Stimulated activated memory B cell treated with anti-CD40 and anti-IgM and Interleukin-4, amounts not matched to agents 10 μg/mL and 1 μg/mL and 100 μg/mL, for 72 hours (primary cell): Measurements from ENCODE around the gene OSM.

Source experiments
- ATAC-seq: fragments of 150-1000 bp; cut with Tn5 transposase; 2 replicates; pipeline ENCODE4 v1.10.0; 2021
- H3K27ac Mint-ChIP-seq: one replicate; pipeline ENCODE4 v1.8.0; 2022; ENCODE audit warnings: mild to moderate bottlenecking, mixed read lengths
- H3K27me3 Mint-ChIP-seq: one replicate; pipeline ENCODE4 v1.8.0; 2022; ENCODE audit warnings: mixed read lengths
- H3K36me3 Mint-ChIP-seq: one replicate; pipeline ENCODE4 v1.8.0; 2022; ENCODE audit warnings: mixed read lengths
- H3K4me1 Mint-ChIP-seq: one replicate; pipeline ENCODE4 v1.8.0; 2022; ENCODE audit warnings: mixed read lengths
- H3K4me3 Mint-ChIP-seq: one replicate; pipeline ENCODE4 v1.8.0; 2022; ENCODE audit warnings: mild to moderate bottlenecking, moderate library complexity, mixed read lengths
- H3K9me3 Mint-ChIP-seq: one replicate; pipeline ENCODE4 v1.8.0; 2022; ENCODE audit warnings: mixed read lengths

OSM gene

GRCh38 chr22:30291058-30291892, 24.6 kb upstream of the OSM start:
- Mint-ChIP-seq H3K4me3 (no peak overlapping the region), H3K4me1 (peaks cover 40% of the 10 kb centered on the region)

DNA sequence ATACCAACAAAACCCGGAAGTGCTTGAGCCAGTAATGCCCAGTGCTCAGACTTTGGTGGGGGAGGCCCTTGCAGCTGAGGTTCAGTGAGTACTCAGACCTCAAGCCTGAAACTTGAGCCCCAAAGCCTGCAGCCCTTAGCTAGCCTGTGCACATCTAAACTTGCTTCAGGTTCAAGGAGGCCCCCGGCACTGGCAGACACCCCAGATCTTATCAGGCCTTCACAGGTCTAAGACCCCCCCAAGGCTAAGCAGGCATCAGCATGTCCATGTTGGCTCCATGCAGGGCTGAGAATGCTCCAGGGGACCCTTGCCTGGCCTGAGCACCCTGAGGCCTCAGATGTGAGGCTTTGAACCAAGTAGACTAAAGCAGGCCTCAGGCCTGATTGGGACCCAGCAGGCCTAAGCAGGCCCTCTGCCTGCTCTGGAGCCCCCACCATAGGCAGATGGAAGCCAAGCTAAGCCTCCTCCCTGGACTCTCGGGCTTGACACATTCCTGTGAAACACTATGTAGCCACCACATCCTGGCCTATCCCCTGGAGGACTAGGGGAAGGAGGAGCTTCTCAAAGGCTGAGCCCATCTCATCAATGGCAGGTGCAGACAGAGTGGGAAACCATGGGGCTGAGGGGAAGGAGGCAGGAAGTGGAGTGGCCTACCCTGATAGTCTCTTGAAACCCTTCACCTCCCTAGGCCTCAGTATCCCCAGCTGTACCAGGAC, 23.8 kb upstream of the OSM start:
- Mint-ChIP-seq H3K27me3 (no peaks in the 10 kb centered on the region), H3K4me1 (peaks cover 40% of the 10 kb centered on the region), H3K27ac (peak overlapping the region; percentile 81), H3K9me3 (no peaks in the 10 kb centered on the region), H3K4me3 (peak overlapping the region; percentile 84), H3K36me3 (peaks cover 27% of the 10 kb centered on the region)
- ATAC-seq, result no peak

More at GRCh38 chr22:30291058-30291892, 24.6 kb upstream of the OSM start:
- no peak for ATAC-seq
- Mint-ChIP-seq H3K27me3 (no peaks in the 10 kb centered on the region), H3K36me3 (peaks cover 33% of the 10 kb centered on the region), H3K27ac (peak overlapping the region; percentile 81), H3K9me3 (no peaks in the 10 kb centered on the region)

- Mint-ChIP-seq H3K36me3 (peaks cover 30% of the 10 kb centered on the region), H3K4me1 (peaks cover 40% of the 10 kb centered on the region), H3K27me3 (no peaks in the 10 kb centered on the region), H3K27ac (peak overlapping the region; percentile 81), H3K9me3 (no peaks in the 10 kb centered on the region), H3K4me3 (peak overlapping the region; percentile 84)
- ATAC-seq, result peak; percentile 65
These were observed 23.3 kb upstream of the OSM start for GRCh38 chr22:30289980-30290313.

- Mint-ChIP-seq H3K4me3 (peak within 1 kb of the TSS; percentile 84), H3K27ac (peak within 1 kb of the TSS; percentile 81), H3K27me3 (no peaks in the 10 kb centered on the region), H3K9me3 (no peaks in the 10 kb centered on the region), H3K36me3 (peaks cover 30% of the 10 kb centered on the region), H3K4me1 (peaks cover 40% of the 10 kb centered on the region)
- peak; percentile 91 for ATAC-seq
These were observed 22.7 kb upstream of the OSM start, which contains the start of gene CASTOR1 for GRCh38 chr22:30289141-30289979. Gene CASTOR1 (minus strand): TSS chr22:30289505. CDS start chr22:30289497, 8 bp downstream.

GRCh38 chr22:30288419-30289140, 21.9 kb upstream of the OSM start:
- Mint-ChIP-seq H3K36me3 (peaks cover 24% of the 10 kb centered on the region), H3K27ac (peak overlapping the region; percentile 81), H3K4me1 (peaks cover 40% of the 10 kb centered on the region)

DNA sequence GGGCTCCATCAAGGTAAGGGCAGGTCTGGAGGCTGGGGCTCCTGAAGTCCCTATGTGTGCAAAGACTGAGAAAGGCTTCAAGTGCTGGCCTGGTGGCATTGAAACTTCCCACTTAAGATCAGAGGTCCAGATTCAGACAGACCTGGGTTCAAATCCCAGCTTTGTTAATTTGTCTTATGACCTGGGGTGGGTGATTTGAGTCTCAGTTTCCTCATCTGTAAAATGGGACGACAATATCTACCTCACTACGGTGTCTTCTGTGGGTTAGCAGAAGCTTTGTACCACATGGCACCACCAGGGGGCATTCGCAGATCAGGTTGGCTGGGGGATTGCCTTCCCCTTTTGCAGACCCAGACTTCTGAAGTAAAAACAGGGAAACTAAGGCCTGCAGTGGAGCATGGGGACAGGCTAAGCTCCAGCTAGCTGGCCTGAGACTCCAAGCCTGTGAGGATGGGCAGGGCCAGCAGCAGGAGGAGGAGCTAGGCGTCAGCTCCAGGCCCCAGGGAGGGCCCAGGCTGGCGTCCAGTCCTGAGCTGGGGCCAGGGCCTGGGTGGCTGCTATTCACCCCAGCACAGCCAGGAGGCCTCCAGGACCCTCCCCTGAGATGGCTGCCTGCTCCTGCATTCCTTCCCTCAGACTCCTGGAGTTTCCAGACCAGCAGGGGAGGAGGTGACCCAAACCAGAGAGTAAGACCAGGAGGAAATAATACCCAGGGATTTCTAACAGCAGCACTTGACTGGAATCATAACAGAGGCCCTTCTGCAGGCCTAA, 21.2 kb upstream of the OSM start:
- Mint-ChIP-seq H3K36me3 (peaks cover 17% of the 10 kb centered on the region), H3K27ac (peak overlapping the region; percentile 81), H3K4me1 (peaks cover 40% of the 10 kb centered on the region), H3K9me3 (no peaks in the 10 kb centered on the region), H3K27me3 (no peaks in the 10 kb centered on the region), H3K4me3 (peak overlapping the region; percentile 84)
- ATAC-seq, result peak; percentile 44

More at GRCh38 chr22:30288419-30289140, 21.9 kb upstream of the OSM start:
- no peak for ATAC-seq
- H3K27me3 Mint-ChIP-seq, result no peaks in the 10 kb centered on the region
- H3K4me3 Mint-ChIP-seq, result peak overlapping the region; percentile 84
- no peaks in the 10 kb centered on the region for H3K9me3 Mint-ChIP-seq

DNA sequence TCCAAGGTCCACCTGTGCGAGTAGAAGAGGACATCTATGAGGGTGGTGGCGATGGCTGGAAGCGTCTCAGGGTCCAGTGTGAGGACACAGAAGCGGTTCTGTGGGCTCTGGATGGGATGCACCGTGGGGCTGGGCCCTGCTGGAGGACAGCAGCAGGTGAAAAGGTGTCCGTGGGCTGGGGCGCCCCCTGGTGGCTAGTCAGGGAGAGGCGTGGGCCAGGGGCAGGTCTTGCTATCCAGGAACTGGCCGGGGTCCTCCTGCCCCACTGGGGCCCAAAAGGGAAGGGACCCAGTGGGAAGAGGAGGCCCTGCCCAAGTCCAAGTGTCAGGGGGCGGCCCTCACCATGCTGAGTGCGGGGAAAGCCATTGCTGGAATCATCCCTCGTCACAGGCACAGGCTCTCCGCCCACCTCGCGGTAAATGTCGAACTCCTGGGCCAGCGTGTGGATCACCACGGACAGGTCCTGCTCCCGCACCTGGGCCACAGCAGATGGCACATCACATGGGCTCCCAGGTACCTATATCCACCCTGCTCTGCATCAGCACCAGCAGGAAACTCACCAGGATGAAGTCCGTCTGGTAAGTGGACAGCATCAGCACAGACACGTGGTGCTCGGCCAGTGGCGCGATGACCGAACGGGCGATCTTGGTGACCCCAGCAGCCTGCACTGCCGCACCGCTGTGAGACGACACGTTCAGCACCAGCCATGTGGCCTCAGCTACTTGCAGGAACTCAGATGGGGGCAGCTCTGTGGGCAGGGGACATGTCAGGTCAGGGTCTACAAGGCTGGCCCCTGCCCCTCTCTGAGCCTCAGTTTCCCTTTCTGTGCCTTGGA, 20.4 kb upstream of the OSM start:
- peaks cover 39% of the 10 kb centered on the region for H3K4me1 Mint-ChIP-seq
- no peak for ATAC-seq
- H3K9me3 Mint-ChIP-seq, result no peaks in the 10 kb centered on the region
- peak overlapping the region; percentile 81 for H3K27ac Mint-ChIP-seq
- H3K4me3 Mint-ChIP-seq, result no peak overlapping the region
- peaks cover 4% of the 10 kb centered on the region for H3K27me3 Mint-ChIP-seq
- H3K36me3 Mint-ChIP-seq, result peaks cover 14% of the 10 kb centered on the region

- Mint-ChIP-seq H3K27me3 (peaks cover 9% of the 10 kb centered on the region), H3K4me1 (peaks cover 32% of the 10 kb centered on the region), H3K36me3 (peaks cover 14% of the 10 kb centered on the region), H3K27ac (no peak overlapping the region), H3K9me3 (no peaks in the 10 kb centered on the region), H3K4me3 (no peak overlapping the region)
- no peak for ATAC-seq
These were observed 19.7 kb upstream of the OSM start for GRCh38 chr22:30286331-30286730.

- Mint-ChIP-seq H3K27ac (no peak overlapping the region), H3K36me3 (peaks cover 14% of the 10 kb centered on the region), H3K4me3 (no peak overlapping the region), H3K9me3 (no peaks in the 10 kb centered on the region), H3K4me1 (peaks cover 27% of the 10 kb centered on the region), H3K27me3 (peaks cover 9% of the 10 kb centered on the region)
- ATAC-seq, result no peak
These were observed 19.2 kb upstream of the OSM start for GRCh38 chr22:30285846-30286200.

GRCh38 chr22:30285176-30285845, 18.7 kb upstream of the OSM start:
- Mint-ChIP-seq H3K4me1 (peaks cover 22% of the 10 kb centered on the region), H3K27ac (no peak overlapping the region), H3K36me3 (peaks cover 14% of the 10 kb centered on the region), H3K9me3 (no peaks in the 10 kb centered on the region), H3K27me3 (peaks cover 9% of the 10 kb centered on the region), H3K4me3 (no peak overlapping the region)
- ATAC-seq, result no peak

DNA sequence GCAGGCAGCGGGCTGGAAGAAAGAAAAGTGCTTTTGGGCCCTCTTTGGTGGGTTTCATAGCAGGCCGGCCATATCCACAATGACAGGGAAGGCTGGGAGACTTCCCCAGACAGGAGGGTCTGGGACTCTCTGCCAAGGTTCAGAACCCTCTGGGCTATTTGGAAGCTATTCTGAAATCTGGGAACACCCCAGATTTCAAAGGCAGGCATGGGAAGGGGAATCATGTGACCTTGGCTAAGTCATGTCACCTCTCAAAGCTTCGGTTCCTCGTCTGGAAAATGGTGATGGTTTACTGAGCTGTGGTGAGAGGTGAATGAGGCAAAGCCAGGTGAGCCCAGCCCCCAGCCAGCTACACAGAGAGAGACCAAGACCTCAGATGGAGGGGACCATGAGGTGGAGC, 18.0 kb upstream of the OSM start:
- no peak overlapping the region for H3K4me3 Mint-ChIP-seq
- H3K9me3 Mint-ChIP-seq, result no peaks in the 10 kb centered on the region
- peaks cover 14% of the 10 kb centered on the region for H3K36me3 Mint-ChIP-seq
- H3K27ac Mint-ChIP-seq, result no peak overlapping the region
- peaks cover 14% of the 10 kb centered on the region for H3K27me3 Mint-ChIP-seq
- ATAC-seq, result no peak
- H3K4me1 Mint-ChIP-seq, result peaks cover 15% of the 10 kb centered on the region

DNA sequence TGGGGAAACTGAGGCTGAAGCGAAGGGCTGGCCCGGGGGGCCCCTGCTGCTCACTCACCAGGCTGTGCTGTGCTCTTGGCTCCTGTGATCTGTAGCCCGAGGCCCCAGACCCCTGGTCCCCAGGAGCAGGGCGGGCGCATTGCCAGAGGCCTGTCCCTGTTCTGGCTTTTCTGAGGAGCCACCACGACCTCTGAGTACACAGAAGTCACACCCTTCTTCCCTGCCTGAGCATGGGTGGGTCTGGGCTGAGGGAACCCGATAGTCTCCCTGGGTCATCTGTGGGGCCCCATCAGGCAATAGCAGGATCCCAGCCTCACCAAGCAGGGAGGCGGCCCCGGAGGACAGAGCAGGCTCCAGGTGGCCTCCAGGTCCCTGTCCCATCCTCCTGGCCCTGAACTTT, 17.5 kb upstream of the OSM start:
- no peak overlapping the region for H3K27ac Mint-ChIP-seq
- ATAC-seq, result no peak
- H3K36me3 Mint-ChIP-seq, result peaks cover 14% of the 10 kb centered on the region
- peaks cover 18% of the 10 kb centered on the region for H3K27me3 Mint-ChIP-seq
- H3K9me3 Mint-ChIP-seq, result no peaks in the 10 kb centered on the region
- no peak overlapping the region for H3K4me3 Mint-ChIP-seq
- H3K4me1 Mint-ChIP-seq, result peaks cover 15% of the 10 kb centered on the region

DNA sequence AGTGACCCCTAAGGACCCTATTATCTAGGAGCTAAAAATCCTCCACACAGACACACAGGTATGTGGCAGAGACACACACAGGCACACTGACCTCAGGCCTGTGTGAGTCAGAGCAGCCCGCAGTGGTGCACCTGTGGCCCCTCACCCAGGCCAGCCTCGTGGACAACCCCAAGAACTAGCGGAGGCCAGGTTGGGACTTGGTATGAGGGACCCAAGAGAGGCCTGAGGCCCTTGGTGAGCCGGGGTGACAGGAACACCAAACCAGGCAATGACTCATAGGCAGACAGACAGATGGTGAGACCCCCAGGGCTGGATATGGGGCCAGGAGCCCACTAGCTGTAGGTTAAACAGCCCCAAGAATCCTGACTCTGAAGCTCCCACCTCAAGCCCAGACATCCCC, 16.7 kb upstream of the OSM start:
- no peaks in the 10 kb centered on the region for H3K9me3 Mint-ChIP-seq
- H3K4me1 Mint-ChIP-seq, result peaks cover 9% of the 10 kb centered on the region
- H3K27me3 Mint-ChIP-seq, result peaks cover 27% of the 10 kb centered on the region
- ATAC-seq, result no peak
- H3K27ac Mint-ChIP-seq, result no peak overlapping the region
- H3K36me3 Mint-ChIP-seq, result peaks cover 14% of the 10 kb centered on the region
- no peak overlapping the region for H3K4me3 Mint-ChIP-seq
